ENCODE data around the gene FHIP1B.

- TF ChIP-seq CTCF (IDR thresholded peaks at IDR 0.05): no peak
- no peak for TF ChIP-seq TCF7L2 (IDR thresholded peaks at IDR 0.05; ENCODE audit: low read depth, low read length)
- TF ChIP-seq POLR2AphosphoS5 (IDR thresholded peaks at IDR 0.05; ENCODE audit: low read depth, low read length): no peak
- TF ChIP-seq REST (IDR thresholded peaks at IDR 0.05; ENCODE audit: insufficient read depth in 1 of 2, low read depth in 2 of 2, low read length in 1 of 2): no peak
Measured at GRCh38 chr11:6251990-6252473, 17.6 kb upstream of the FHIP1B start.

All from Panc1 (cell line).